ENCODE measurements around the gene LMF2. TPM values are rescaled to one million over a fixed set of nuclear protein-coding genes. Genes with fewer than 3 reads are reported as not detected.

Gene LMF2
- total and polyA plus RNA-seq, 2 of the 8 experiments (the other 6 are each of a cell fraction or from before 2014, with no cell fraction given), result 34.3 to 62.9 TPM

DNA sequence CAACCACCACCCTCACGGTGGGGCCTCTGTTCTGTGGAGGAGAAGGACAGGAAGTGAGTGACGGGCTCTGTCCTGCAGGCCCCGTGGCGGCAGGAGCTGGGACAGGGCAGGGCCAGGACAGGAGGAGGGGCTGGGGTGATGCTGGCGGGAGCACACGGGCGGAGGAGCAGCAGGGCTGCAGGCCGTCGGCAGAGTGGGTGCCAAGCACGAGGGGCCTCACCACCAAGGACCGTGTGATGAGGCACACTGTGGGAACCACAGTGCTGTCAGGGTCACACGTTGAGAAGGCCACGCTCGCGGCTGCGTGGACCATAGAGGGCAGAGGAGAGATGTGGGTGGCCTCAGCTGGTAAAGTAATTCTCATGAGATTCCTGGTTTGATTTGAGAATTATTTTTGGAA, 9.4 kb upstream of the LMF2 start:
- Histone ChIP-seq H3K27me3 (replicated peaks in 1 of 4; ENCODE audit: control insufficient read depth in 3 of 4, extremely low read depth in 1 of 4, insufficient read depth in 3 of 4, low read length in 3 of 4) (no peaks in the 10 kb centered on the region), H3K79me2 (ENCODE audit: control insufficient read depth in 1 of 2, insufficient read depth in 2 of 2, low read length in 2 of 2) (peaks cover 10 to 31% of the 10 kb centered on the region in 2 experiments), H4K5ac (ENCODE audit: insufficient read length, low read depth, low read length) (no peak overlapping the region), H3K18ac (ENCODE audit: extremely low read depth, low read length) (no peak overlapping the region), H4K20me1 (replicated peaks in 1 of 2; ENCODE audit: control insufficient read depth in 1 of 2, insufficient read depth in 2 of 2, low read length in 2 of 2) (peaks cover 9 to 18% of the 10 kb centered on the region in 2 experiments), H2BK12ac (ENCODE audit: low read depth, low read length) (no peak overlapping the region), H3K4me2 (ENCODE audit: insufficient read depth in 1 of 2, low read depth in 2 of 2, low read length in 2 of 2) (no peak overlapping the region), H3K9me3 (ENCODE audit: insufficient read depth in 2 of 2, low read depth in 1 of 2, low read length in 1 of 2) (no peaks in the 10 kb centered on the region), H2BK15ac (ENCODE audit: low read length) (no peak overlapping the region), H3K79me1 (ENCODE audit: low read depth, low read length) (peaks cover 13% of the 10 kb centered on the region; the same call in 1 of the 2 replicates), H2AFZ (ENCODE audit: low read length) (no peak overlapping the region), H3K4me3 (ENCODE audit: extremely low read depth in 1 of 4, insufficient read depth in 2 of 4, low read depth in 3 of 4, low read length in 4 of 4) (no peak overlapping the region), H3K4me1 (replicated peaks in 1 of 4; ENCODE audit: control insufficient read depth in 3 of 4, insufficient read depth in 4 of 4, low read length in 3 of 4) (no peaks in the 10 kb centered on the region), H3K27ac (ENCODE audit: low read depth, low read length) (no peak overlapping the region), H4K91ac (replicated peaks; ENCODE audit: insufficient read length, low read length) (no peak overlapping the region), H2BK120ac (replicated peaks; ENCODE audit: low read depth, low read length) (no peak overlapping the region), H3K4ac (replicated peaks; ENCODE audit: insufficient read length, low read depth, low read length) (no peak overlapping the region), H2AK5ac (ENCODE audit: low read depth, low read length) (no peak overlapping the region), H3K9ac (replicated peaks in 1 of 4; ENCODE audit: extremely low read depth in 1 of 4, low read depth in 3 of 4, low read length in 3 of 4) (no peak overlapping the region), H3K36me3 (ENCODE audit: control insufficient read depth in 2 of 4, insufficient read depth in 4 of 4, low read length in 3 of 4) (peaks cover 0 to 12% (median 7%) of the 10 kb centered on the region in 4 experiments; a peak in 5 of 8 replicates), H3K14ac (ENCODE audit: insufficient read length) (no peak overlapping the region), H3K23me2 (ENCODE audit: low read depth, low read length) (no peaks in the 10 kb centered on the region), H2BK5ac (ENCODE audit: low read depth, low read length) (peak overlapping the region; percentile 24; the same call in 1 of the 2 replicates), H2BK20ac (ENCODE audit: low read length) (no peak overlapping the region), H3K23ac (ENCODE audit: insufficient read length) (no peak overlapping the region), H3K56ac (replicated peaks; ENCODE audit: insufficient read length, low read depth, low read length) (no peak overlapping the region), H4K8ac (ENCODE audit: extremely low read depth, insufficient read depth, low read length) (no peak overlapping the region)
- POLR2A ChIA-PET (ENCODE audit: partially characterized antibody), result interaction anchor here (0.7 to 1.1 kb wide), 3 partner anchors 8 to 55 kb away, joined by 3 read pairs; no protein-coding TSS in a partner anchor
- DNase-seq (ENCODE audit: low read depth in 1 of 2, low spot score in 2 of 2), result no peak
- CTCF ChIA-PET (ENCODE audit: partially characterized antibody), result interaction anchor here (0.6 to 1.0 kb wide), 4 partner anchors 9 to 73 kb away, joined by 3 to 4 read pairs (median 3); partner anchors contain the start of gene SCO2
- FAIRE-seq, result no peak
- 93% methylated on average over 16 of the region's 16 CpGs; no CpG with 5 or more reads in 1 of the 2 experiments for WGBS, 2 experiments (ENCODE audit: extremely low coverage in 1 of 2, insufficient coverage in 1 of 2, insufficient read length in 1 of 2, insufficient replicate concordance in 2 of 2, low coverage in 1 of 2, low lambda C conversion rate in 2 of 2, missing lambda C conversion rate in 1 of 2)
- no peak for TF ChIP-seq JUND (IDR thresholded peaks at IDR 0.05; ENCODE audit: low read length)
- TF ChIP-seq ZNF274 (IDR thresholded peaks at IDR 0.05; ENCODE audit: borderline replicate concordance, extremely low read depth, low read length), result no peak
- no peak for TF ChIP-seq RXRA (IDR thresholded peaks at IDR 0.05; ENCODE audit: insufficient read depth, low read depth, low read length)
- TF ChIP-seq EZH2 (IDR thresholded peaks at IDR 0.05; ENCODE audit: low read depth, low read length, severe bottlenecking), result no peak
- no peak for TF ChIP-seq SIN3A (conservative IDR thresholded peaks at IDR 0.05 in 1 of 2, IDR thresholded peaks at IDR 0.05 in 1 of 2; ENCODE audit: low read depth in 1 of 2, low read length in 2 of 2)
- no peak for TF ChIP-seq HDAC6 (IDR thresholded peaks at IDR 0.05; ENCODE audit: low read depth, low read length)
- TF ChIP-seq ATF2 (IDR thresholded peaks at IDR 0.05; ENCODE audit: low read length), result no peak
- TF ChIP-seq, protein P1, sequence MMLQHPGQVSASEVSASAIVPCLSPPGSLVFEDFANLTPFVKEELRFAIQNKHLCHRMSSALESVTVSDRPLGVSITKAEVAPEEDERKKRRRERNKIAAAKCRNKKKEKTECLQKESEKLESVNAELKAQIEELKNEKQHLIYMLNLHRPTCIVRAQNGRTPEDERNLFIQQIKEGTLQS (IDR thresholded peaks at IDR 0.05; ENCODE audit: insufficient read depth, low read depth, low read length), result no peak
- no peak for TF ChIP-seq TCF12 (IDR thresholded peaks at IDR 0.05; ENCODE audit: low read depth, low read length)
- TF ChIP-seq POLR2A (IDR thresholded peaks at IDR 0.05; ENCODE audit: control extremely low read depth in 1 of 2, low read depth in 2 of 2, low read length in 2 of 2), result no peak
- TF ChIP-seq TAF7 (optimal IDR thresholded peaks at IDR 0.05; ENCODE audit: borderline replicate concordance, low read depth, low read length), result no peak
- no peak for TF ChIP-seq SP4 (IDR thresholded peaks at IDR 0.05; ENCODE audit: low read length)

Measured in H1 (cell line).